Fibroblast of lung (primary cell): ENCODE data around the gene SDK1.

ENCODE experiments used
- CTCF ChIP-seq, 2 donors: IDR thresholded peaks in 1 of 2; conservative IDR thresholded peaks in 1 of 2; 1 replicate in 1 of 2; 2 replicates in 1 of 2; pipeline ENCODE4 v1.5.1; 2011 to 2012; ENCODE audit warnings: low read length in 2 of 2, control low read depth in 1 of 2, inconsistent platforms in 1 of 2, low read depth in 1 of 2, mild to moderate bottlenecking in 1 of 2
- EZH2 ChIP-seq: IDR thresholded peaks from 2 replicates; pipeline ENCODE4 v1.5.1; 2012; ENCODE audit warnings: low read length, control low read depth, mild to moderate bottlenecking; ENCODE audit errors: missing control alignments

- TF ChIP-seq CTCF (conservative IDR thresholded peaks at IDR 0.05 in 1 of 2, IDR thresholded peaks at IDR 0.05 in 1 of 2; ENCODE audit: low read depth in 1 of 2, low read length in 2 of 2) (no peak), EZH2 (no peak)
Measured at GRCh38 chr7:4042402-4043045, 741.5 kb downstream of the SDK1 start.
